GM18861 (cell line): ENCODE measurements around the gene MARCHF3.
A peak's percentile ranks its signal among the peaks of the same experiment; 100 is the strongest.
"Not testable (repeated sequence)": the region's sequence is repeated elsewhere in the genome, so short reads cannot be mapped to it uniquely, and the experiment has no call there.

Experiments used
- ATAC-seq: cut with Tn5 transposase; IDR thresholded peaks from one replicate; pipeline ENCODE4 v1.9.1; 2021; ENCODE audit not compliant: unreplicated experiment

The MARCHF3 gene

GRCh38 chr5:126851501-126852011, 178.8 kb downstream of the MARCHF3 start:
- no peak for ATAC-seq

GRCh38 chr5:126849101-126849678, 181.2 kb downstream of the MARCHF3 start:
- ATAC-seq: no peak

- ATAC-seq: no peak
Measured at GRCh38 chr5:126848253-126848652, 182.1 kb downstream of the MARCHF3 start.

GRCh38 chr5:126847826-126848251, 182.5 kb downstream of the MARCHF3 start:
- no peak for ATAC-seq

DNA sequence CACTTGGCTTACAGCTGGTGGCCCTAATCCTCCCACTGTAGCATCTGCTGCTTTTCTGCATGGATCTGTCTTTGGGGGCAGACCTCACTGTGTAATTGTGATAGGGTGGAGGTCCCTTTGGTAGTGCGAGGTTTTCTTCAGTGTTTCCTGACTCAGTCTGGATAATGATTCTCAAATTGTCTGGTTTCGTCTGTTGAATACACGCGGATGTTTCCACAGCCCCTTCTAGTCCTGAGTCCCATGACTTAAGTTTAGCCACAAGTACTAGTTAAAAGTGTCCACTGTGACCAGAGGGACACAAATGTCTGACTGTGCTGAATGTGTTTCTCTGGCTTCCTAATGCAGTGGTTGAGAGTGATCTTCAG, 182.9 kb downstream of the MARCHF3 start:
- no peak for ATAC-seq

GRCh38 chr5:126846744-126847455, 183.5 kb downstream of the MARCHF3 start:
- ATAC-seq: no peak

GRCh38 chr5:126846344-126846743, 184.0 kb downstream of the MARCHF3 start:
- no peak for ATAC-seq

DNA sequence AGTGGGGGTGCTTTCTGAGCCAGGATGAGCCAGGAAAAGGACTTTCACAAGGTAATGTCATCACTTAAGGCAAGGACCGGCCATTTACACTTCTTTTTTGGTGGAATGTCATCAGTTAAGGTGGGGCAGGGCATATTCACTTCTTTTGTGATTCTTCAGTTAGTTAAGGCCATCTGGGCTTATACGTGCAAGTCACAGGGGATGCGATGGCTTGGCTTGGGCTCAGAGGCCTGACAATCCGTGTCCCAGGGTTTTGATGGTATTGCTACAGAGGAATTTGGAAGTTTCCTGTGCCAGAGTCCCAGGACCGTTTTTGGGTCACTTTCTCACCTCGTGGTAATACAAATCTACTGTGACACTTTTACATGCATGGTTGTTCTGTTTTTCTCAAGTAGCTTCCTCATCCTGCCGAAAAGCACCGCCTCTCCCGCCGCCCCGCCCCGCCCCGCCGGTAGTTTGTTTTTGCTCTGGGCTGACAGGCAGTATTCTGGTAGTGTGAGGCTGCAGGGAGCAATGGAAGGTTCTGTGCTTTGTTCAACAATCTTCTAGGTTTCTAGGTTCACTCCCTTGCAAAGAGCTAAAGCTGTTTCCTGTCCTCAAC, 184.8 kb downstream of the MARCHF3 start:
- peak; percentile 81 for ATAC-seq

DNA sequence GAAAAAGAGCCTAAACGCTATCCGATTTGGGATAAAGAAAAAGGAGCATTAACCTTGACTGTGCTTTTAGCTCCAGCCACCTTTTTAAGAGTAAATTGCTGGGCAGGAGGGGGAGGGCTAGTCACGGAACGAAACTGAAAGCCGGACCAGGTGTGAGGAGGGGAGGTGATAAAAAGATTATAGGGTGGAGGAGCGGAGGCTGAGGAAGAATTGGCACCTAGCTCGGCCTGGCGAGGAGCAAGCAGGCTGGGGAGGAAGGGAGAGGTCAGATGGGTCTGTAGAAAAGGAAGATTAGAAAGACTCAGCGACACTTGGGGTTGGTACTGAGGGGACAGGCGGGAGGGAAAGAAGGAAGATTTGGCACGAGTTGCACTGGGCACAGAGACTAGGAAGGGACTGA, 187.0 kb downstream of the MARCHF3 start:
- ATAC-seq: not testable (repeated sequence)

DNA sequence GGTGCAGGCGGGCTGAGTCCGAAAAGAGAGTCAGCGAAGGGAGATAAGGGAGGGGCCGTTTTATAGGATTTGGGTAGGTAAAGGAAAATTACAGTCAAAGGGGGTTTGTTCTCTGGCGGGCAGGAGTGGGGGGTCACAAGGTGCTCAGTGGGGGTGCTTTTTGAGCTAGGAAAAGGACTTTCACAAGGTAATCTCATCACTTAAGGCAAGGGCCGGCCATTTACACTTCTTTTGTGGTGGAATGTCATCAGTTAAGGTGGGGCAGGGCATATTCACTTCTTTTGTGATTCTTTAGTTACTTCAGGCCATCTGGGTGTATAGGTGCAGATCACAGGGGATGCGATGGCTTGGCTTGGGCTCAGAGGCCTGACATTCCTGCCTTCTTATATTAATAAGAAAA, 191.0 kb downstream of the MARCHF3 start:
- not testable (repeated sequence) for ATAC-seq

DNA sequence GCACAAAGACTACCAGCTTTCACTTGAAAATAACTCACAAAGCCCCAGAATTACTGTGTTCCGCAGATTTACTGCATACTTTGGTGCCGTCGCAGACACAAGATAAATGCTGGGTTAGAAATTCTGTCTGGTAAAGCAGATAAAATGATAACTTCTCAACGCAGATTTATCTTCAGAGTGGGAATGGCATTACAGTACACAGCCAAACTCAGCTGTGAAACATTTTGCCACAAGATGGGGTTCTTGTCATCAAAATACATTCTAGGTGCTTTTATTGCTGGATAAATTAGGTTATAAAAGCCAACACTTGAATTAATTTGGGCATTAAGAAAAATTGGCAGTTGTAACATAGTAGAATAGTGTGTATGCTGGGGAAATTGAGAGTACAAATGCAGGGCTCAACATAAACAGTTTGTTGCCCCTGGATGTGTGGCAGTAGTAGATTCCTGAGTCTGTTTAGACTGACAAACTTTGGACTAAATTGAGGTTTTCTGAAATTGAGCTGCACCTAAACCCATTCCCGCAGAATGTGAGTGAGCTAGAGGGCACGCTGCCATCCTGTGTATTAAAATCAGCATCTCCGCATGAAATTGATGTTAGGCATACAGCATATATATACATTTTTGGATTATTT, 192.3 kb downstream of the MARCHF3 start:
- no peak for ATAC-seq

- ATAC-seq: no peak
Measured at GRCh38 chr5:126837242-126837641, 193.1 kb downstream of the MARCHF3 start.

- no peak for ATAC-seq
Measured at GRCh38 chr5:126836778-126837177, 193.6 kb downstream of the MARCHF3 start.

GRCh38 chr5:126831156-126831555, 199.2 kb downstream of the MARCHF3 start:
- no peak for ATAC-seq

- no peak for ATAC-seq
Measured at GRCh38 chr5:126830061-126830460, 200.3 kb downstream of the MARCHF3 start.

- no peak for ATAC-seq
Measured at GRCh38 chr5:126829098-126829497, 201.3 kb downstream of the MARCHF3 start.

GRCh38 chr5:126826619-126827215, 203.6 kb downstream of the MARCHF3 start:
- ATAC-seq: no peak

DNA sequence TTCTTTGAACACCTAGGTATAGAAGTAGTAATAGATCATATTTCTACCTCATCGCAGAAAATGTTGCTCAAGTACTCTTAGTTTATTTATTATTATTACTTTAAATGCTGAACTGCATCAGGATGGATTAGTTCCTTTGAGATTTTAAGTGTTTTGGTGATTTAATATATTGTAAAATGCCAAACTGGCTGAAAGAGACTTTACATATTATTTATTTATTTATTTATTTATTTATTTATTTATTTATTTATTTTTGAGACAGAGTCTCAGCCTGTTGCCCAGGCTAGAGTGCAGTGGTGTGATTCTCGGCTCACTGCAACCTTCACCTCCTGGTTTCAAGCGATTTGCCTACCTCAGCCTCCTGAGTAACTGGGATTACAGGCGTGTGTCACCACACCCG, 211.1 kb downstream of the MARCHF3 start:
- no peak for ATAC-seq

DNA sequence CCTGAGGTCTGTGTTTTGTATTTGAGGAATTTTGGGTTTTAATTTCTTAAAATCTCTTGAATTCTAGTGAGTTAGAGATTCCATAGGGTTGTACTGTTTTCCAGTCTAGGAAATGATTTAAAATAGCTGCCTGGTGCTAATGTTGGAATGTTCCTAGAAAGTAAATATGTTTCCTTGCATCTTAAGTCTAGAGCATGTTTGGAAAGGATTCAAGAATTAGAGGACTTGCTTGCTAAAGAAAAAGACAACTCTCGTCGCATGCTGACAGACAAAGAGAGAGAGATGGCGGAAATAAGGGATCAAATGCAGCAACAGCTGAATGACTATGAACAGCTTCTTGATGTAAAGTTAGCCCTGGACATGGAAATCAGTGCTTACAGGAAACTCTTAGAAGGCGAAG, 211.6 kb downstream of the MARCHF3 start:
- no peak for ATAC-seq
